ACHN (cell line): ENCODE results near the gene ETV5.
"Not testable (repeated sequence)": the region's sequence is repeated elsewhere in the genome, so short reads cannot be mapped to it uniquely, and the experiment has no call there.

Experiments used
- DNase-seq: peaks from one replicate; pipeline ENCODE4 v3.0.0-alpha.2; 2015
- in situ Hi-C: cut with HindIII; loops from 2 replicates; pipeline ENCODE4 v1.10.0; 2017; ENCODE audit warnings: low sequenced_read_pairs, low pct_ligation_motif_present, low pct_unique_long_range_greater_than_20kb

ETV5 gene

GRCh38 chr3:186046838-186047237, 62.1 kb downstream of the ETV5 start:
- in situ Hi-C loops = no loop called here
- no peak for DNase-seq

GRCh38 chr3:186044968-186045367, 63.9 kb downstream of the ETV5 start:
- DNase-seq = no peak
- in situ Hi-C loops = no loop called here

- DNase-seq = no peak
- in situ Hi-C loops = no loop called here
Observed at GRCh38 chr3:186044427-186044826, 64.5 kb downstream of the ETV5 start.

- in situ Hi-C loops = no loop called here
- no peak for DNase-seq
Observed at GRCh38 chr3:186042521-186043202, 66.2 kb downstream of the ETV5 start.

GRCh38 chr3:186042036-186042435, 66.9 kb downstream of the ETV5 start:
- no peak for DNase-seq
- in situ Hi-C loops = no loop called here

- DNase-seq = no peak
- in situ Hi-C loops = no loop called here
Observed at GRCh38 chr3:186038360-186038759, 70.5 kb downstream of the ETV5 start.

GRCh38 chr3:186035277-186035676, 73.6 kb downstream of the ETV5 start:
- in situ Hi-C loops = no loop called here
- no peak for DNase-seq

- no peak for DNase-seq
- in situ Hi-C loops = no loop called here
Observed at GRCh38 chr3:186032321-186032720, 76.6 kb downstream of the ETV5 start.

- DNase-seq, in situ Hi-C loops: not testable (repeated sequence)
Observed at GRCh38 chr3:186025993-186026392, 82.9 kb downstream of the ETV5 start.

GRCh38 chr3:186025161-186025560, 83.7 kb downstream of the ETV5 start:
- in situ Hi-C loops = no loop called here
- DNase-seq = no peak

GRCh38 chr3:186024210-186024609, 84.7 kb downstream of the ETV5 start:
- in situ Hi-C loops = no loop called here
- DNase-seq = no peak

- in situ Hi-C loops = no loop called here
Observed at GRCh38 chr3:186022931-186023330, 86.0 kb downstream of the ETV5 start.

GRCh38 chr3:186021673-186022362, 87.1 kb downstream of the ETV5 start:
- in situ Hi-C loops = no loop called here
- DNase-seq = peak; percentile 55

More at GRCh38 chr3:186022931-186023330, 86.0 kb downstream of the ETV5 start:
- no peak for DNase-seq

- in situ Hi-C loops, DNase-seq: not testable (repeated sequence)
Observed at GRCh38 chr3:186021250-186021649, 87.6 kb downstream of the ETV5 start.

- DNase-seq, in situ Hi-C loops: not testable (repeated sequence)
Observed at GRCh38 chr3:186019288-186019687, 89.6 kb downstream of the ETV5 start.

- in situ Hi-C loops = no loop called here
- no peak for DNase-seq
Observed at GRCh38 chr3:186014866-186015265, 94.0 kb downstream of the ETV5 start.

- no peak for DNase-seq
- in situ Hi-C loops = no loop called here
Observed at GRCh38 chr3:186013312-186013711, 95.6 kb downstream of the ETV5 start.

GRCh38 chr3:186012137-186012536, 96.8 kb downstream of the ETV5 start:
- no peak for DNase-seq
- in situ Hi-C loops = no loop called here

- in situ Hi-C loops = no loop called here
- no peak for DNase-seq
Observed at GRCh38 chr3:186004671-186005070, 104.2 kb downstream of the ETV5 start.

GRCh38 chr3:186004209-186004608, 104.7 kb downstream of the ETV5 start:
- DNase-seq = no peak
- in situ Hi-C loops = no loop called here
